Epithelial cell of esophagus (primary cell): ENCODE results near the gene MRPS34.

Source experiments
- DNase-seq: peaks from one replicate; pipeline ENCODE4 v3.0.0; 2010; ENCODE audit warnings: low read depth
- H3K4me3 ChIP-seq: 2 replicates; pipeline ENCODE4 v1.5.1; 2011; ENCODE audit warnings: mild to moderate bottlenecking, low read length, control low read depth
- TF ChIP-seq, protein P1 (sequence below): IDR thresholded peaks from 2 replicates; pipeline ENCODE4 v1.5.1; 2011; ENCODE audit warnings: low read depth, mild to moderate bottlenecking, low read length, control low read depth, inconsistent platforms; ENCODE audit not compliant: insufficient read depth; ENCODE audit errors: missing control alignments

MRPS34 gene

DNA sequence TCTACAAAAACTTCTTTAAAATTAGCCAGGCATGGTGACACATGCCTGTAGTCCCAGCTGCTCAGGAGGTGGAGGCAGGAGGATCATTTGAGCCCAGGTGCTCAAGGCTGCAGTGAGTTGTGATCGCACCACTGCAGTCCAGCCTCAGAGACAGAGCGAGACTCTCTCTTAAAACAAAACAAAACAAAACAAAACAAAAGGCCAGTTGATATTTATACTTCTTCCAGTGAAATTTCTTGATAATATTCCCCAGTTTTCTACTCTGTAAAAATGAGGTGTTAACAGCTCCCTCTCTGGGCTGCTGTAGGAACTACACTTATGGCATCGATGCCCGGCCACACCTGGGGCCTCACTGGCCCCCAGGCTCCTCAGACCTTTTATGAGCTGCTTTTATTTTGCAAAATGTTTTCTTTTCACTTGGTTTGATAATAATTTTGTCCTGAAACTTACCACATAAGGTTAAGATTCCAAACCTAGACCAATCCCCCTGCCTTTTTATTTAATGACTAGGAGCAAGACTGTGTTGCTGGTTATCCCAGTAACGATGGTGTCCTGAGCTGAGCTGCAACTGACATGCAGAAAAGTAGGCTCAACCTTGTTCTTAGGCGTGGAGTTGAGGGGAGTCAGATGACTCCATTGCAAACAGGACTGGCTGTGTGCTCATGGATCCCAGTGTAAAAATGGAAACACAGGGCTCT, 49.3 kb downstream of the MRPS34 start:
- DNase-seq, result peak; percentile 52
- TF ChIP-seq, protein P1, sequence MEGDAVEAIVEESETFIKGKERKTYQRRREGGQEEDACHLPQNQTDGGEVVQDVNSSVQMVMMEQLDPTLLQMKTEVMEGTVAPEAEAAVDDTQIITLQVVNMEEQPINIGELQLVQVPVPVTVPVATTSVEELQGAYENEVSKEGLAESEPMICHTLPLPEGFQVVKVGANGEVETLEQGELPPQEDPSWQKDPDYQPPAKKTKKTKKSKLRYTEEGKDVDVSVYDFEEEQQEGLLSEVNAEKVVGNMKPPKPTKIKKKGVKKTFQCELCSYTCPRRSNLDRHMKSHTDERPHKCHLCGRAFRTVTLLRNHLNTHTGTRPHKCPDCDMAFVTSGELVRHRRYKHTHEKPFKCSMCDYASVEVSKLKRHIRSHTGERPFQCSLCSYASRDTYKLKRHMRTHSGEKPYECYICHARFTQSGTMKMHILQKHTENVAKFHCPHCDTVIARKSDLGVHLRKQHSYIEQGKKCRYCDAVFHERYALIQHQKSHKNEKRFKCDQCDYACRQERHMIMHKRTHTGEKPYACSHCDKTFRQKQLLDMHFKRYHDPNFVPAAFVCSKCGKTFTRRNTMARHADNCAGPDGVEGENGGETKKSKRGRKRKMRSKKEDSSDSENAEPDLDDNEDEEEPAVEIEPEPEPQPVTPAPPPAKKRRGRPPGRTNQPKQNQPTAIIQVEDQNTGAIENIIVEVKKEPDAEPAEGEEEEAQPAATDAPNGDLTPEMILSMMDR, result peak; percentile 82
- H3K4me3 ChIP-seq, result no peak overlapping the region
